H1 (cell line): ENCODE results near the gene RNF114. TPM values are rescaled to one million over a fixed set of nuclear protein-coding genes. Genes with fewer than 3 reads are reported as not detected.

Source experiments
- ASH2L ChIP-seq: fragments of 200-600, 300-600 bp; sonication (generic); IDR thresholded peaks from one replicate; pipeline ENCODE4 v1.7.1; 2017; ENCODE audit warnings: low read length
- BCL11A ChIP-seq, 2 experiments: IDR thresholded peaks; one replicate each; pipeline ENCODE4 v1.6.1; 2011; ENCODE audit warnings: low read depth in 2 of 2, low read length in 2 of 2, mild to moderate bottlenecking in 2 of 2
- CBX5 ChIP-seq: fragments of 300-800, 300-1000 bp; sonication (generic); IDR thresholded peaks from 2 replicates; pipeline ENCODE4 v1.7.1; 2016; ENCODE audit warnings: antibody characterized with exemption, low read length, low read depth
- CHD1 ChIP-seq: IDR thresholded peaks from 2 replicates; pipeline ENCODE4 v1.6.1; 2012; ENCODE audit warnings: low read depth, low read length, improper control_type of control experiment
- CHD2 ChIP-seq: IDR thresholded peaks from 2 replicates; pipeline ENCODE4 v1.6.1; 2012; ENCODE audit warnings: low read length, improper control_type of control experiment
- CTBP2 ChIP-seq: IDR thresholded peaks from 2 replicates; pipeline ENCODE4 v1.7.0; 2011; ENCODE audit warnings: borderline replicate concordance, mild to moderate bottlenecking, moderate library complexity, mixed read lengths, low read length; ENCODE audit not compliant: insufficient read depth, insufficient read length
- EGR1 ChIP-seq: IDR thresholded peaks from 2 replicates; pipeline ENCODE4 v1.6.1; 2011; ENCODE audit warnings: low read depth, low read length, borderline replicate concordance
- FOSL1 ChIP-seq: IDR thresholded peaks from 2 replicates; pipeline ENCODE4 v1.6.1; 2011; ENCODE audit warnings: mild to moderate bottlenecking, low read depth, low read length, moderate library complexity; ENCODE audit not compliant: insufficient read depth
- GTF2F1 ChIP-seq: IDR thresholded peaks from 2 replicates; pipeline ENCODE4 v1.6.1; 2012; ENCODE audit warnings: low read depth, low read length, improper control_type of control experiment, borderline replicate concordance
- HDAC6 ChIP-seq: IDR thresholded peaks from one replicate; pipeline ENCODE4 v1.7.1; 2012; ENCODE audit warnings: low read depth, mild to moderate bottlenecking, inconsistent platforms, low read length, moderate library complexity
- KDM5A ChIP-seq: fragments of 200-600 bp; IDR thresholded peaks from 2 replicates; pipeline ENCODE4 v1.7.1; 2012; ENCODE audit warnings: mild to moderate bottlenecking, low read length, inconsistent platforms, mixed read lengths
- MAFK ChIP-seq: IDR thresholded peaks from 2 replicates; pipeline ENCODE4 v1.6.1; 2012; ENCODE audit warnings: low read depth, mild to moderate bottlenecking, improper control_type of control experiment, low read length
- POU5F1 ChIP-seq: IDR thresholded peaks from 2 replicates; pipeline ENCODE4 v1.6.1; 2011; ENCODE audit warnings: low read depth, mild to moderate bottlenecking, low read length, moderate library complexity
- RAD21 ChIP-seq, 2 experiments: IDR thresholded peaks in 1 of 2; conservative IDR thresholded peaks in 1 of 2; 2 replicates each; pipeline ENCODE4 v1.6.1; 2011; ENCODE audit warnings: low read depth in 2 of 2, low read length in 2 of 2, improper control_type of control experiment in 1 of 2, inconsistent platforms in 1 of 2, mild to moderate bottlenecking in 1 of 2, moderate library complexity in 1 of 2
- RBBP5 ChIP-seq: IDR thresholded peaks from 2 replicates; pipeline ENCODE4 v1.7.1; 2012; ENCODE audit warnings: low read depth, mild to moderate bottlenecking, inconsistent platforms, low read length, moderate library complexity, borderline replicate concordance
- SIN3A ChIP-seq, 2 experiments: IDR thresholded peaks in 1 of 2; conservative IDR thresholded peaks in 1 of 2; 2 replicates each; pipeline ENCODE4 v1.6.1; 2011 to 2012; ENCODE audit warnings: low read length in 2 of 2, improper control_type of control experiment in 1 of 2, low read depth in 1 of 2, mild to moderate bottlenecking in 1 of 2
- SIX5 ChIP-seq: IDR thresholded peaks from 2 replicates; pipeline ENCODE4 v1.6.1; 2011; ENCODE audit warnings: mild to moderate bottlenecking, low read depth, low read length
- SRF ChIP-seq: IDR thresholded peaks from 2 replicates; pipeline ENCODE4 v1.6.1; 2011; ENCODE audit warnings: mild to moderate bottlenecking, low read depth, low read length, moderate library complexity
- SUZ12 ChIP-seq: fragments of 200-600 bp; sonication (generic); IDR thresholded peaks from 2 replicates; pipeline ENCODE4 v1.6.1; 2012; ENCODE audit warnings: mild to moderate bottlenecking, inconsistent platforms, low read length, moderate library complexity, mixed read lengths
- TAF1 ChIP-seq: IDR thresholded peaks from 2 replicates; pipeline ENCODE4 v1.6.1; 2011; ENCODE audit warnings: mild to moderate bottlenecking, low read depth, low read length
- TBP ChIP-seq: IDR thresholded peaks from 2 replicates; pipeline ENCODE4 v1.6.1; 2011; ENCODE audit warnings: low read depth, low read length, improper control_type of control experiment
- polyA plus RNA-seq, 7 experiments: library from polyadenylated mRNA; depleted of rRNA in 3 of 7; stranded (reverse) in 5 of 7; unstranded in 2 of 7; fragments of >200 nt in 5 of 7; fragments of 200-250 nt in 2 of 7; gene quantifications; 1 replicate in 5 of 7; 2 replicates in 1 of 7; 4 replicates in 1 of 7; pipeline versions ENCODE4 v1.2.1 to v1.2.3, GENCODE V29; 2011 to 2013; ENCODE audit warnings: missing spikeins in 2 of 7, mixed read lengths in 2 of 7
- total RNA-seq: library from RNA; stranded (reverse); fragmentation: NEBNext Ultra II Directional; extraction: Animal tissue kit (Norgen Biotek cat#: 25700); gene quantifications from 2 replicates; pipeline ENCODE4 v1.2.1, GENCODE V29; 2021
- TF ChIP-seq, protein P1 (sequence below), 3 experiments: IDR thresholded peaks; 1 replicate in 2 of 3; 2 replicates in 1 of 3; pipeline versions ENCODE4 v1.5.1 to v1.6.1; 2011; ENCODE audit warnings: low read length in 3 of 3, mild to moderate bottlenecking in 3 of 3, inconsistent platforms in 2 of 3, low read depth in 1 of 3, moderate library complexity in 1 of 3; ENCODE audit not compliant: insufficient read depth in 1 of 3; ENCODE audit errors: control extremely low read depth in 1 of 3

The RNF114 gene
- total and polyA plus RNA-seq, 2 of the 8 experiments (the other 6 are each of a cell fraction or from before 2014, with no cell fraction given) = 81.7 to 89.9 TPM

- no peak for TF ChIP-seq SRF
- TF ChIP-seq CHD1 = no peak
- TF ChIP-seq EGR1 = no peak
- no peak for TF ChIP-seq SIX5
- TF ChIP-seq MAFK = no peak
- TF ChIP-seq CBX5 = no peak
- TF ChIP-seq CHD2 = no peak
- TF ChIP-seq BCL11A (IDR thresholded peaks at IDR 0.05; ENCODE audit: low read depth in 2 of 2, low read length in 2 of 2) = no peak
- TF ChIP-seq FOSL1 = no peak
- TF ChIP-seq HDAC6 = no peak
- no peak for TF ChIP-seq KDM5A
- peak; percentile 23 for TF ChIP-seq ASH2L
- peak; percentile 38; the same call in 1 of the 2 replicates for TF ChIP-seq TAF1
- TF ChIP-seq TBP = no peak
- no peak for TF ChIP-seq POU5F1
- TF ChIP-seq GTF2F1 = no peak
- no peak for TF ChIP-seq SIN3A (conservative IDR thresholded peaks at IDR 0.05 in 1 of 2, IDR thresholded peaks at IDR 0.05 in 1 of 2; ENCODE audit: low read depth in 1 of 2, low read length in 2 of 2)
- no peak for TF ChIP-seq CTBP2
- TF ChIP-seq SUZ12 = no peak
- no peak for TF ChIP-seq RBBP5
- TF ChIP-seq RAD21 (IDR thresholded peaks at IDR 0.05 in 1 of 2, conservative IDR thresholded peaks at IDR 0.05 in 1 of 2; ENCODE audit: low read depth in 2 of 2, low read length in 2 of 2) = peak; percentile 51 to 70
- TF ChIP-seq, protein P1, sequence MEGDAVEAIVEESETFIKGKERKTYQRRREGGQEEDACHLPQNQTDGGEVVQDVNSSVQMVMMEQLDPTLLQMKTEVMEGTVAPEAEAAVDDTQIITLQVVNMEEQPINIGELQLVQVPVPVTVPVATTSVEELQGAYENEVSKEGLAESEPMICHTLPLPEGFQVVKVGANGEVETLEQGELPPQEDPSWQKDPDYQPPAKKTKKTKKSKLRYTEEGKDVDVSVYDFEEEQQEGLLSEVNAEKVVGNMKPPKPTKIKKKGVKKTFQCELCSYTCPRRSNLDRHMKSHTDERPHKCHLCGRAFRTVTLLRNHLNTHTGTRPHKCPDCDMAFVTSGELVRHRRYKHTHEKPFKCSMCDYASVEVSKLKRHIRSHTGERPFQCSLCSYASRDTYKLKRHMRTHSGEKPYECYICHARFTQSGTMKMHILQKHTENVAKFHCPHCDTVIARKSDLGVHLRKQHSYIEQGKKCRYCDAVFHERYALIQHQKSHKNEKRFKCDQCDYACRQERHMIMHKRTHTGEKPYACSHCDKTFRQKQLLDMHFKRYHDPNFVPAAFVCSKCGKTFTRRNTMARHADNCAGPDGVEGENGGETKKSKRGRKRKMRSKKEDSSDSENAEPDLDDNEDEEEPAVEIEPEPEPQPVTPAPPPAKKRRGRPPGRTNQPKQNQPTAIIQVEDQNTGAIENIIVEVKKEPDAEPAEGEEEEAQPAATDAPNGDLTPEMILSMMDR (IDR thresholded peaks at IDR 0.05; ENCODE audit: control extremely low read depth in 1 of 3, insufficient read depth in 1 of 3, low read depth in 1 of 3, low read length in 3 of 3) = peak; percentile 79 to 82 (median 81)
Observed at GRCh38 chr20:49928411-49929141, 7.6 kb upstream of the RNF114 start (continued).
